OCI-LY1 (cell line): ENCODE results near the gene MRPL33.

Experiments
- H2AFZ ChIP-seq: fragments of 200-600 bp; sonication (generic), shearing (Covaris generic); 2 replicates; pipeline ENCODE4 v1.6.0; 2014; ENCODE audit warnings: antibody characterized with exemption, mild to moderate bottlenecking, low read length
- H3F3A ChIP-seq: fragments of 200-600 bp; sonication (generic), shearing (Covaris generic); 2 replicates; pipeline ENCODE4 v1.6.0; 2014; ENCODE audit warnings: mild to moderate bottlenecking, antibody characterized with exemption, low read length, moderate library complexity; ENCODE audit not compliant: insufficient read depth
- H3K27ac ChIP-seq: fragments of 200-600 bp; sonication (generic); 2 replicates; pipeline ENCODE4 v1.5.1; 2014; ENCODE audit warnings: low read length, mixed run types, mild to moderate bottlenecking, low read depth; ENCODE audit not compliant: poor library complexity, severe bottlenecking
- H3K27me3 ChIP-seq: fragments of 200-600 bp; sonication (generic); 2 replicates; pipeline ENCODE4 v1.6.0; 2014; ENCODE audit warnings: antibody characterized with exemption, mild to moderate bottlenecking, low read length, moderate library complexity; ENCODE audit not compliant: insufficient read depth
- H3K36me3 ChIP-seq: fragments of 200-600 bp; sonication (generic); 2 replicates; pipeline ENCODE4 v1.6.1; 2014; ENCODE audit warnings: mild to moderate bottlenecking, antibody characterized with exemption, low read length, moderate library complexity, mixed read lengths; ENCODE audit not compliant: insufficient read depth
- H3K4me1 ChIP-seq: fragments of 200-600 bp; sonication (generic); 2 replicates; pipeline ENCODE4 v1.5.1; 2014; ENCODE audit warnings: mild to moderate bottlenecking, low read length, moderate library complexity; ENCODE audit not compliant: insufficient read depth, severe bottlenecking
- H3K4me2 ChIP-seq: fragments of 200-600 bp; sonication (generic), shearing (Covaris generic); 2 replicates; pipeline ENCODE4 v1.6.1; 2014; ENCODE audit warnings: low read length
- H3K4me3 ChIP-seq: fragments of 200-600 bp; sonication (generic); 2 replicates; pipeline ENCODE4 v1.5.1; 2014; ENCODE audit warnings: low read length, low read depth, mild to moderate bottlenecking, mixed read lengths; ENCODE audit not compliant: poor library complexity, severe bottlenecking
- H3K79me2 ChIP-seq: fragments of 200-600 bp; shearing (Covaris generic); 2 replicates; pipeline ENCODE4 v1.6.1; 2016; ENCODE audit warnings: mixed run types, low read length, mixed read lengths; ENCODE audit not compliant: insufficient read depth
- H3K9ac ChIP-seq: fragments of 200-600 bp; sonication (generic), shearing (Covaris generic); 2 replicates; pipeline ENCODE4 v1.6.1; 2014; ENCODE audit warnings: mild to moderate bottlenecking, low read length, mixed read lengths
- H3K9me2 ChIP-seq: fragments of 200-600 bp; sonication (generic), shearing (Covaris generic); 2 replicates; pipeline ENCODE4 v1.6.1; 2014; ENCODE audit warnings: low read depth, mild to moderate bottlenecking, low read length, mixed read lengths
- H3K9me3 ChIP-seq: fragments of 200-600 bp; shearing (Covaris generic); 2 replicates; pipeline ENCODE4 v1.6.1; 2014; ENCODE audit warnings: low read length, mixed read lengths
- H4K20me1 ChIP-seq: fragments of 200-600 bp; sonication (generic), shearing (Covaris generic); 2 replicates; pipeline ENCODE4 v1.6.0; 2016; ENCODE audit warnings: mild to moderate bottlenecking, low read length; ENCODE audit not compliant: insufficient read depth
- EZH2 ChIP-seq: fragments of 200-600 bp; sonication (generic), shearing (Covaris generic); IDR thresholded peaks from 2 replicates; pipeline ENCODE4 v1.8.0; 2017; ENCODE audit warnings: borderline replicate concordance, mixed run types, mild to moderate bottlenecking, antibody characterized with exemption, low read length, moderate library complexity, mixed read lengths
- TF ChIP-seq, protein P1 (sequence below): fragments of 200-600 bp; sonication (generic), shearing (Covaris generic); IDR thresholded peaks from 2 replicates; pipeline ENCODE4 v1.5.1; 2017; ENCODE audit warnings: mild to moderate bottlenecking, antibody characterized with exemption, low read length, moderate library complexity, mixed read lengths

Gene MRPL33

DNA sequence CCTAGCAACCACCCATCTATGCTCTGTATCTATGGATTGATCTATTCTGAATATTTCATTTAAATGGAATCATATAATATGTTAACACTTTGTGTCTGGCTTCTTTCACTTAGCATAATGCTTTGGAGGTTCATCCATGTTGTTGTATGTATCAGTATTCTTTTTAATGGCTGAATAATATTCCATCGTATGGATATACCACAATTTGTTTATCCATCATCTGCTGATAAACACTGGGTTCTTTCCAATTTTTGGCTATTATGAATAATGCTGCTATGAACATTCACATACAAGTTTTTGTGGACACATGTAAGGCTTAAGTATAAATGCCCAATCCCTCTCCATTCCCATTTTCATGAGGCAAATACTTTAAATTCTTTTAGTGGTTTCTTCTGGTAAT is 52.9 kb downstream of the MRPL33 start:
- no peaks in the 10 kb centered on the region; the same call in 1 of the 2 replicates for H3K27me3 ChIP-seq
- no peaks in the 10 kb centered on the region for H3F3A ChIP-seq
- no peak overlapping the region for H2AFZ ChIP-seq
- no peaks in the 10 kb centered on the region for H3K36me3 ChIP-seq
- H3K4me1 ChIP-seq, result no peaks in the 10 kb centered on the region
- no peak overlapping the region for H3K4me2 ChIP-seq
- no peaks in the 10 kb centered on the region for H3K79me2 ChIP-seq
- TF ChIP-seq, protein P1, sequence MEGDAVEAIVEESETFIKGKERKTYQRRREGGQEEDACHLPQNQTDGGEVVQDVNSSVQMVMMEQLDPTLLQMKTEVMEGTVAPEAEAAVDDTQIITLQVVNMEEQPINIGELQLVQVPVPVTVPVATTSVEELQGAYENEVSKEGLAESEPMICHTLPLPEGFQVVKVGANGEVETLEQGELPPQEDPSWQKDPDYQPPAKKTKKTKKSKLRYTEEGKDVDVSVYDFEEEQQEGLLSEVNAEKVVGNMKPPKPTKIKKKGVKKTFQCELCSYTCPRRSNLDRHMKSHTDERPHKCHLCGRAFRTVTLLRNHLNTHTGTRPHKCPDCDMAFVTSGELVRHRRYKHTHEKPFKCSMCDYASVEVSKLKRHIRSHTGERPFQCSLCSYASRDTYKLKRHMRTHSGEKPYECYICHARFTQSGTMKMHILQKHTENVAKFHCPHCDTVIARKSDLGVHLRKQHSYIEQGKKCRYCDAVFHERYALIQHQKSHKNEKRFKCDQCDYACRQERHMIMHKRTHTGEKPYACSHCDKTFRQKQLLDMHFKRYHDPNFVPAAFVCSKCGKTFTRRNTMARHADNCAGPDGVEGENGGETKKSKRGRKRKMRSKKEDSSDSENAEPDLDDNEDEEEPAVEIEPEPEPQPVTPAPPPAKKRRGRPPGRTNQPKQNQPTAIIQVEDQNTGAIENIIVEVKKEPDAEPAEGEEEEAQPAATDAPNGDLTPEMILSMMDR, result no peak
- no peak for TF ChIP-seq EZH2
- peaks cover 5% of the 10 kb centered on the region; the same call in 1 of the 2 replicates for H3K9me3 ChIP-seq
- no peak overlapping the region for H3K4me3 ChIP-seq
- no peaks in the 10 kb centered on the region for H3K9me2 ChIP-seq
- no peak overlapping the region for H3K9ac ChIP-seq
- no peak overlapping the region for H3K27ac ChIP-seq
- H4K20me1 ChIP-seq, result no peaks in the 10 kb centered on the region

DNA sequence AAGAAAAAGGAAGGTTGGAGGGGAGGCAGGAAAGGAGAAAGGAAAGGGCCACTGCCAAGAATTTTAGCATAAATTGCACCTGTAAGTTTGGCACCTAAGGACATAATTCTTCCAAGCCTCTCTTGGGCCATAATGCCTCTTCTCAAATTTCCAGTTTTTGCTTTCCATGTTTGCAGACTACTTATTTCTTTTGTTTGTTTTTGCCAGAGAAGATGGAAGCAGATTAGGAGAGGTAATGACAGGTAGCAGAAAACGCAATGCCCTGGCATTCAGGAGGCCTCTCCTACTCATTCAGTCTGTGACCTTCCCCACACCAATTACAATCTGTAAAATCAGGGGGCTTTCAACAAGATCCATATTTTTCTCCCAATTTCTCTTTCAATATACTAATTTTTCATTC is 56.8 kb downstream of the MRPL33 start:
- no peak overlapping the region for H3K9ac ChIP-seq
- H3K4me2 ChIP-seq, result no peak overlapping the region
- H3F3A ChIP-seq, result no peaks in the 10 kb centered on the region
- no peak overlapping the region for H3K27ac ChIP-seq
- H3K36me3 ChIP-seq, result no peaks in the 10 kb centered on the region
- H4K20me1 ChIP-seq, result no peaks in the 10 kb centered on the region
- no peaks in the 10 kb centered on the region for H3K27me3 ChIP-seq
- H3K4me1 ChIP-seq, result no peaks in the 10 kb centered on the region
- peaks cover 5% of the 10 kb centered on the region; the same call in 1 of the 2 replicates for H3K9me3 ChIP-seq
- H3K4me3 ChIP-seq, result no peak overlapping the region
- H3K9me2 ChIP-seq, result no peaks in the 10 kb centered on the region
- H2AFZ ChIP-seq, result no peak overlapping the region
- TF ChIP-seq, protein P1, result no peak
- TF ChIP-seq EZH2, result no peak
- H3K79me2 ChIP-seq, result no peaks in the 10 kb centered on the region
